ENCODE measurements around the gene GPR18. TPM values are rescaled to one million over a fixed set of nuclear protein-coding genes. Genes with fewer than 3 reads are reported as not detected.

Gene GPR18
- total and polyA plus RNA-seq, 11 donors = 0.04 to 1.1 (median 0.34) TPM; not detected in 8

GRCh38 chr13:99275093-99275469, 16.9 kb upstream of the GPR18 start:
- Histone ChIP-seq H3K36me3 (peaks cover 0 to 10% (median 0%) of the 10 kb centered on the region in 9 donors), H3K27ac (no peak overlapping the region), H3K4me1 (peaks cover 0 to 77% (median 0%) of the 10 kb centered on the region in 12 donors), H3K4me3 (no peak overlapping the region), H3K9me3 (peaks cover 0 to 11% (median 2%) of the 10 kb centered on the region in 12 donors), H3K27me3 (no peaks in the 10 kb centered on the region)
- TF ChIP-seq, protein P1, sequence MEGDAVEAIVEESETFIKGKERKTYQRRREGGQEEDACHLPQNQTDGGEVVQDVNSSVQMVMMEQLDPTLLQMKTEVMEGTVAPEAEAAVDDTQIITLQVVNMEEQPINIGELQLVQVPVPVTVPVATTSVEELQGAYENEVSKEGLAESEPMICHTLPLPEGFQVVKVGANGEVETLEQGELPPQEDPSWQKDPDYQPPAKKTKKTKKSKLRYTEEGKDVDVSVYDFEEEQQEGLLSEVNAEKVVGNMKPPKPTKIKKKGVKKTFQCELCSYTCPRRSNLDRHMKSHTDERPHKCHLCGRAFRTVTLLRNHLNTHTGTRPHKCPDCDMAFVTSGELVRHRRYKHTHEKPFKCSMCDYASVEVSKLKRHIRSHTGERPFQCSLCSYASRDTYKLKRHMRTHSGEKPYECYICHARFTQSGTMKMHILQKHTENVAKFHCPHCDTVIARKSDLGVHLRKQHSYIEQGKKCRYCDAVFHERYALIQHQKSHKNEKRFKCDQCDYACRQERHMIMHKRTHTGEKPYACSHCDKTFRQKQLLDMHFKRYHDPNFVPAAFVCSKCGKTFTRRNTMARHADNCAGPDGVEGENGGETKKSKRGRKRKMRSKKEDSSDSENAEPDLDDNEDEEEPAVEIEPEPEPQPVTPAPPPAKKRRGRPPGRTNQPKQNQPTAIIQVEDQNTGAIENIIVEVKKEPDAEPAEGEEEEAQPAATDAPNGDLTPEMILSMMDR (IDR thresholded peaks at IDR 0.05) = no peak
- TF ChIP-seq POLR2A (IDR thresholded peaks at IDR 0.05) = no peak
- intact Hi-C loops (cut with DNase I) = loop anchor here in 2 of 10 donors (2.0 to 10.0 kb wide), 3 partner anchors 90 to 158 kb away; no protein-coding TSS in a partner anchor
- 9 to 18% (median 11%) methylated on average over 1 of the region's 1 CpG for WGBS, 4 donors
- peak in 2 of 4 donors; percentile 35 to 49 for ATAC-seq
- DNase-seq = peak in 1 of 5 donors; percentile 24

GRCh38 chr13:99273128-99273527, 14.9 kb upstream of the GPR18 start:
- DNase-seq (no peak), ATAC-seq (peak in 3 of 4 donors; percentile 67 to 73 (median 67))
- peaks cover 0 to 68% (median 0%) of the 10 kb centered on the region in 12 donors for H3K4me1 ChIP-seq
- intact Hi-C loops (cut with DNase I) = loop anchor here in 2 of 10 donors (10.0 kb wide), 2 partner anchors 92 to 102 kb away; no protein-coding TSS in a partner anchor
- WGBS, 4 donors = 71 to 75% (median 72%) methylated on average over 2 of the region's 2 CpGs
- no peaks in the 10 kb centered on the region for H3K27me3 ChIP-seq
- H3K27ac ChIP-seq = no peak overlapping the region
- peaks cover 0 to 4% (median 0%) of the 10 kb centered on the region in 9 donors for H3K36me3 ChIP-seq
- no peak overlapping the region for H3K4me3 ChIP-seq
- no peak for TF ChIP-seq POLR2A (IDR thresholded peaks at IDR 0.05)
- TF ChIP-seq, protein P1 (IDR thresholded peaks at IDR 0.05) = no peak
- H3K9me3 ChIP-seq = peaks cover 0 to 11% (median 2%) of the 10 kb centered on the region in 12 donors

DNA sequence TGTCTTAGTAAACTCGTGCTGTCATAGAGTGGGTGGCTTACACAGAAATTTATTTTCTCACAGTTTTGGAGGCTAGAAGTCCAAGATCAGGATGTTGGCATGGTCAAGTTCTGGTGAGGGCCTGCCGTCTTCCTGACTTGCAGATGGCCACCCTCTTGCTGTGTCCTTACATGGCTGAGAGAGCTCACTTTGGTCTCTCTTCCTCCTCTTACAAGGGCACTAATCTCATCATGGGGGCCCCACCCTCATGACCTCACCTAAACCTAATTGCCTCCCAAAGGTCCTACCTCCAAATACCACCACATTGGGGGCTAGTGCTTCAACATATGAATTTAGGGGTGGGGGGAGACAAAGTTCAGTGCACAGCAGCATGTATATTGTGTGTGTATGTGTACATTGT, 14.3 kb upstream of the GPR18 start:
- intact Hi-C loops (cut with DNase I) = loop anchor here in 2 of 10 donors (10.0 kb wide), 2 partner anchors 92 to 102 kb away; no protein-coding TSS in a partner anchor
- peaks cover 0 to 11% (median 2%) of the 10 kb centered on the region in 12 donors for H3K9me3 ChIP-seq
- peaks cover 0 to 62% (median 0%) of the 10 kb centered on the region in 12 donors for H3K4me1 ChIP-seq
- H3K36me3 ChIP-seq = peaks cover 0 to 6% (median 3%) of the 10 kb centered on the region in 9 donors
- no peak for TF ChIP-seq POLR2A (IDR thresholded peaks at IDR 0.05)
- TF ChIP-seq, protein P1 (IDR thresholded peaks at IDR 0.05) = no peak
- WGBS, 4 donors = 98 to 100% (median 99%) methylated on average over 2 of the region's 2 CpGs
- peak overlapping the region in 1 of 12 donors; percentile 85 for H3K27ac ChIP-seq
- no peaks in the 10 kb centered on the region for H3K27me3 ChIP-seq
- H3K4me3 ChIP-seq = no peak overlapping the region
- DNase-seq (no peak), ATAC-seq (no peak)

DNA sequence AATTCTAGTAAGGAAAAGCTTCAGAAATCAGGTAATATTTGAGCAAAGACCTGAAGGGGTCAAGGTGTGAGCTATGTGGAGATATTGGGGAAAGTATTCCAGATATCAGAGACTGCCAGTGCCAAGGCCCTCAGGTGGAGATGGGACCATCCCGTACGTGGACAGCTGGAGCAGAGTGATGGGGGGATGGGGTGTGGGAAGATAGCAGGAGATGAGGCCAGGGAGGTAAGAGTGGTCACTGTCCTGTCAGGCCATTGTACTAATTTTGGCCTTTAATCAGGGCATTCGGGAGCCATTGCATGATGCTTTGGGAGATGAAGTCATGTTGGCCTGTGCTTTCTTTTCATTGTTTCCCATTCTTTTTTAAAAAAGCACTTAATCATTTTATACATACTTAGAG, 13.1 kb upstream of the GPR18 start:
- ATAC-seq (no peak), DNase-seq (no peak)
- no peaks in the 10 kb centered on the region for H3K27me3 ChIP-seq
- H3K4me1 ChIP-seq = peaks cover 0 to 49% (median 0%) of the 10 kb centered on the region in 12 donors
- 62 to 75% (median 69%) methylated on average over 3 of the region's 3 CpGs for WGBS, 4 donors
- no peak overlapping the region for H3K4me3 ChIP-seq
- H3K9me3 ChIP-seq = peaks cover 0 to 11% (median 2%) of the 10 kb centered on the region in 12 donors
- intact Hi-C loops (cut with DNase I) = loop anchor here in 4 of 10 donors (2.0 to 10.0 kb wide), 4 partner anchors 94 to 168 kb away; no protein-coding TSS in a partner anchor
- H3K27ac ChIP-seq = peak overlapping the region in 2 of 12 donors; percentile 13 to 85
- TF ChIP-seq, protein P1 (IDR thresholded peaks at IDR 0.05) = no peak
- no peak for TF ChIP-seq POLR2A (IDR thresholded peaks at IDR 0.05)
- peaks cover 0 to 6% (median 3%) of the 10 kb centered on the region in 9 donors for H3K36me3 ChIP-seq
